Left kidney (tissue), 2 donors: Measurements from ENCODE around the gene SRRM1. TPM values are rescaled to one million over a fixed set of nuclear protein-coding genes. Genes with fewer than 3 reads are reported as not detected.
"Not testable (repeated sequence)": the region's sequence is repeated elsewhere in the genome, so short reads cannot be mapped to it uniquely, and the experiment has no call there.

Source experiments
- DNase-seq: peaks from one replicate; pipeline ENCODE4 v3.0.0-alpha.2; 2013
- polyA plus RNA-seq: library from polyadenylated mRNA; unstranded; fragments of 120-200 nt; gene quantifications from one replicate; pipeline ENCODE4 v1.2.1, GENCODE V29; 2013; ENCODE audit not compliant: insufficient read length

The SRRM1 gene
- polyA plus RNA-seq, 1 donor: 200 TPM

DNA sequence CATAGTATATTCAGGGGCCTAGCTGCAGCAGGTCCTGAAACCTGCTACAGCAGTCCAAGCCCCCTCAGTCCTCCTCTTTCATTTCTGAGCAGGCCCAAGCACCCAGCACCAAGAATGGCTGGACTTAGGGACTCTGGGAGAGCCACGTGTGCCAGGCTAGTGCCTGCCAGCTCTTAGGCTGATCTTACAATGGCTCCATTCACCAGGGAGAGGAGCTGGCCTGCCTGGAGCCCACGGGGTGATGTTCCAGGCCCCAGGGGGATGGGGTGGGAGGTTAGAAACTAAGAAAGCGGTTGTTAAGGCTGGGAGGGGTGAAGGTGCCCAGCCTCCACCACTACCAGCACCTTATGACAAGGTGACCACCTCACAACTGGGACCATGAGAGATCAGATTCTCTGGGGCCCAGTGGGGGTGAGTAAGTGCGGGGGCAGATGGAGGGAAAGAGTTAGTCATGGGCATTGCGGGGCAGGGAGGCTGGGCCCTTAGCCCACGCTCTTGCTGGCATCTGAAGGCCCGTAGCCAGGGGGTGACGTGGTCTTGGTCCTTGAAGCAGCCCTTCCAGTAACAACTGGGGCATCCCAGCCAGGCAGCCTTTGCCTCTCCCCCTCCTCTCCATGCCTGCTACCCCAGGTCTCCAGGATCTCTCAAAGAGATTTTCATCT, 71.9 kb downstream of the SRRM1 start:
- no peak for DNase-seq

DNA sequence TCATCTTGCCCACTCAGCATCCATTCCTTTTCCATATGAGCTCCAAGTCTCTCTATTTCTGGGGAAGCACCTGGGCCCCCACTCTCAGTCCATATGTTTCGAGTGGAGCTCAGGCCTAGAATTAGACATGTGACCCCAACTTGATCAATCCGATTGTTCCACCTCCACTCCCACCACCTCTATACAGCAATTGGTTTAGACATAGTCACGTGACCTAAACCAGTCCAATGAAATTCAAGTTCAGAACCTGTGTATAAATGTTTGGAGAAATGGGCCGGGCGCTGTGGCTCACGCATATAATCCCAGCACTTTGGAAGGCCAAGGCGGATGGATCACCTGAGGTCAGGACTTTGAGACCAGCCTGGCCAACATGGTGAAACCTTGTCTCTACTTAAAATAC, 72.6 kb downstream of the SRRM1 start:
- DNase-seq: no peak

DNA sequence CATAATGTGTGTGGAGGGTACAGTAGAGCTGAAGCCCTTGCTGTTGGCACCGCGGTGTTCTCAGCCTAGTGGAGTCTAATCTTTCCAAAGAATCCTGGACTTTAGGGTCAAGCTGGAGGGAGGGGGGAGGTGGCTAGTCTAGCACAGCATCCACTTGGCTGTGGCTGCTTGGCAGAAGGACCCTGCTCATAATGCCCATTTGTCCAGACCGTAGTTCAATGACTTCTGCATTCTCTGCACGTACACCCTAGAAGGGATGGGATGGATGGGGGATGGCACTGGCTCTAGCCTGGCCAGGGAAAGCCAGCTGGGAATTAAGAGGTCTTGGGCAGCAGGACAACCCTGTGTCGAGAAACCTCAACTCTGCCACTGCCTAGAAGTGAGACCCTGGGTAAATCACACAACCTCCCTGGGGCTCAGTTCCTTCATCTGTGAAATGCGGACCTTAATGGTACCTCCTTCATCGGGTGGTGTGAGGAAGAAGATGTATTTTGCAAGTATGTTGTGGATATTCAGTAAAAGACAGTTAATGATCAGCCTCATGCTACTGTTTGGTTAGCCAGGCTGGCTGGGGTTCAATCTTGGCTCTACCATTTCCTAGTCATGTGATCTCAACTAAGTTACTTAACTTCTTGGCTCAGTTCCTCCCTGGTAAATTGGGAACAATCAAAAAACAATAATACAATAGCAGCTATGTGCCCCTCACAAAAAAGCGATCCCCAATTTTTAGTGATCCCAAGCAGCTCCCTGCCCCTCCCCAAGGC, 75.0 kb downstream of the SRRM1 start:
- DNase-seq: no peak

DNA sequence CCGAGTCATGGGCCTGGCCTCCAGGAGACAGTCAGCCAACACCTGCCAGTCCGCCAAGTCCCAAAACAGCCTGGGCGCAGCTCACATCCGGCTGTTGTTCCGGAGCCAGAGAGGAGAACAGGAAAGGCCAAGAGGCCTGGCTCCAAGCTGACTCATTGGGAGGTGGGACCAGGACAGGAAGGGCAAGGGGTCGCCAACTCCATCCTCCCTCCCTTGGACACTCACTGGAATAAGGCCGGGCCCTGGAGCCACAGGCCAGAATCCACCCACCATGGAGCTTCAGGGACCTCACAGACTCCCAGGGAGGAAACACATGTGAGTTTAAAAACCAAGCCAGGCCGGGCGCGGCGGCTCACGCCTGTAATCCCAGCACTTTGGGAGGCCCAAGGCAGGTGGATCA, 77.0 kb downstream of the SRRM1 start:
- no peak for DNase-seq

DNA sequence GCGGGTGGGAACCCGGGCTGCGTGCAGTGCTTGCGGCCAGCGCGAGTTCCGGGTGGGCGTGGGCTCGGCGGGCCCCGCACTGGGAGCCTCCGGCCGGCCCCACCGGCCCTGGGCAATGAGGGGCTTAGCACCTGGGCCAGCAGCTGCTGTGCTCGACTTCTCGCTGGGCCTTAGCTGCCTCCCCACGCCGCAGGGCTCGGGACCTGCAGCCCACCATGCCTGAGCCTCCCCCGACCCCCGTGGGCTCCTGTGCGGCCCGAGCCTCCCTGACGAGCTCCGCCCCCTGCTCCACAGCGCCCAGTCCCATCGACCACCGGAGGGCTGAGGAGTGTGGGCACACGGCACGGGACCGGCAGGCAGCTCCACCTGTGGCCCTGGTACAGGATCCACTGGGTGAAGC, 78.4 kb downstream of the SRRM1 start:
- no peak for DNase-seq

DNA sequence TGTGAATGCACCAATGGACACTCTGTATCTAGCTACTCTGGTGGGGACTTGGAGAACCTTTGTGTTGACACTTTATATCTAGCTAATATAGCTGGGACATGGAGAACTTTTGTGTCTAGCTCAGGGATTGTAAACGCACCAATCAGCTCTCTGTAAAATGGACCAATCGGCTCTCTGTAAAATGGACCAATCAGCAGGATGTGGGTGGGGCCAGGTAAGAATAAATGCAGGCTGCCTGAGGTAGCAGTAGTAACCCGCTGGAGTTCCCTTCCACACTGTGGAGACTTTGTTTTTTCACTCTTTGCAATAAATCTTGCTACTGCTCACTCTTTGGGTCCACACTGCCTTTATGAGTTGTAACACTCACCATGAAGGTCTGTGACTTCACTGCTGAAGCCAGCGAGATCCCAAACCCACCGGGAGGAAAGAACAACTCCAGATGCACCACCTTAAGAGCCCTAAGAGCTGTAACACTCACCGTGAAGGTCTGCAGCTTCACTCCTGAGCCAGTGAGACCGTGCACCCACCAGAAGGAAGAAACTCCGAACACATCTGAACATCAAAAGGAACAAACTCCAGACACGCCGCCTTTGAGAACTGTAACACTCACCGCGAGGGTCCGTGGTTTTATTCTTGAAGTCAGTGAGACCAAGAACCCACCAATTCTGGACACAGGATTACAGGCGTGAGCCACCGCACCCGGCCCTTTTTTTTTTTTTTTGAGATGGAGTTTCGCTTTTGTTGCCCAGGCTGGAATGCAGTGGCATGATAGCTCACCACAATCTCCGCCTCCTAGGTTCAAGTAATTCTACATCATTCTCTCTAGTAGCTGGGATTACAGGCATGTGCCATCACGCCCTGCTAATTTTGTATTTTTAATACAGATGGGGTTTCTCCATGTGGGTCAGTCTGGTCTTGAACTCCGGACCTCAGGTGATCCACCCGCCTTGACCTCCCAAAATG, 79.3 kb downstream of the SRRM1 start:
- DNase-seq: not testable (repeated sequence)

Other genes with a start within 250 kb of the SRRM1 start
- 12.2 TPM for gene STPG1, start 229.5 kb upstream of the SRRM1 start, polyA plus RNA-seq
- 23.3 TPM for gene NIPAL3, start 227.5 kb upstream of the SRRM1 start, polyA plus RNA-seq
- 10.3 TPM for gene RCAN3, start 140.5 kb upstream of the SRRM1 start, polyA plus RNA-seq
- gene NCMAP, start 87.2 kb upstream of the SRRM1 start, polyA plus RNA-seq: 0.80 TPM
- gene CLIC4, start 102.1 kb downstream of the SRRM1 start, polyA plus RNA-seq: 195 TPM